GM18508 (cell line): ENCODE data around the gene NUDT13.
A peak's percentile ranks its signal among the peaks of the same experiment; 100 is the strongest.

Experiments
- ATAC-seq: cut with Tn5 transposase; IDR thresholded peaks from one replicate; pipeline ENCODE4 v1.9.1; 2021; ENCODE audit warnings: moderate number of reproducible peaks; ENCODE audit not compliant: insufficient read depth, unreplicated experiment

Gene NUDT13

DNA sequence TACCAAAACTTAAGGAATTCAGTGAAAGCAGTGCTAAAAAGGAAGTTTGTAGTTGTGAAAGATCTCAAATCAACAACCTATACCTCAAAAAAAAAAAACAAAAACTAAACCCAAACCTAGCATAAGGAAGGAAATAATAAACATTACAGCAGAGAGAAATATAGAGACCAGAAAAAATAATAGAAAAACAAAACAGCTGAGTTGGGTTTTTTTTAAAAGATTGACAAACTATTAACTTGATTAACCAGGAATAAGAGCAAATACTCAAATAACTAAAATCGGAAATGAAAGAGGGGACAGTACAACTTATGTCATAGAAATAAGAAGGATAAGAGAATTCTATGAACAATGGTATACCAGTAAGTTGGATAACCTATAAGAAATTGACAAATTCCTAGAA is 50.8 kb downstream of the NUDT13 start:
- ATAC-seq = no peak

DNA sequence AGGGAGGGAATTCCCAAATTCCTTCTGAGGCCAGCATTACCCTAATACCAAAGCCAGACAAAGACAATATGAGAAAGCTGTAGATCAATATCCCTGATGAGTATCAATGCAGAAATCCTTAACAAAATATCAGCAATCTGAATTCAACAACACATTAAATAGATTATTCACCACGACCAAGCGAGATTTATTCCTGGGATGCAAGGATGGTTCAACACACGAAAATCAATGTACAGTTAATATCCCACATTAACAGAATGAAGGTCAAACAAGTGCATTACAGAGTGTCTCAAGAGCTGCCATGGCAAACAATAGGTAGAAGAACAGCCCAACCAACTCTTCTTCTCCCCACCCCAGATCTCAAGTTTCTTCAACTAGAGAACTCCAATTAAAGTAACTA is 51.4 kb downstream of the NUDT13 start:
- ATAC-seq = no peak

DNA sequence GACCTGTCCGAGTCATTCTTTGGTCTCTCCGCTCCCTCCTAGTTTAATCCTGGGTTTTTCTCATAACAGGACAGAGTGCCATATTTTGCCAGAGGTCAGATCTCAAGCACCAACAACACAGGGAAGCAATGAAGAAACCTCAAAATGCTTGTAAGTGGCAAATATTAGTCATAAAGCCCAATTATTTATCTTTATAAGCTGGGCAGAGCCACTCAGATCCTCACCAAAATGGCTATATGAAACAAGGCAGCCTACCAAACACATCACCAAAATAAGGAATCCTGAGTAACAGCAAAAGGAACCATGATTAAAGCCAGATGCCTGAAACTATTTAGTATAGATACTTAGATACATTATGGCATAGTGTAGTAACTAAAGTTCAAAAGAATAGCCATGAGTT is 52.8 kb downstream of the NUDT13 start:
- ATAC-seq = no peak

DNA sequence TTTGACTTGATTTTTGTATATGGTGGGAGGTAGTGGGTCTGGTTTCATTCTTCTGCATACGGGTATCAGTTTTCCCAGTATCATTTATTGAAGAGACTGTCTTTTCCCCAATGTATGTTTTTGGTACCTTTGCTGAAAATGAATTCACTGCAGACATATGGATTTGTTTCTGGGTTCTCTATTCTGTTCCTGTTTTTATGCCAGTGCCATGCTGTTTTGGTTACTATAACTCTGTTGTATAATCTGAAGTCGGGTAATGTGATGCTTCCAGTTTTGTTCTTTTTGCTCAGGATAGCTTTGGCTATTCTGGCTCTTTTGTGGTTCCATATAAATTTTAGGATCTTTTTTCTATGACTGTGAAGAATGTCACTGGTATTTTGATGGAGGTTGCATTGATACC is 56.7 kb downstream of the NUDT13 start:
- no peak for ATAC-seq

DNA sequence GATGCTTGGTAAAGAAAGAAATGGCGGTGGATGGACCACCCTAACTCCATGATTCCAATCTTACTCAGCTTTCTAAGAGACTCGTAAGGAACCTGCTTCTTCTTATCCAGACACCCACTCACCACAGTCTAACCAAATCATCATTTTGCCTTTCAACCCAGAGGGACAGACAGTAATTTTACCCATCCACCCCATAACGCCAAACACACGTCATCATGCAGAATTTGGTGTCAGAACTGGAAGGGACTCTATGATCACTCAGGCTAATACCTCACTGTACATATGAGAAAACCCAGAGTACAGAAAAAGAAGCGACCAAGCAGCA is 57.2 kb downstream of the NUDT13 start:
- ATAC-seq = no peak

DNA sequence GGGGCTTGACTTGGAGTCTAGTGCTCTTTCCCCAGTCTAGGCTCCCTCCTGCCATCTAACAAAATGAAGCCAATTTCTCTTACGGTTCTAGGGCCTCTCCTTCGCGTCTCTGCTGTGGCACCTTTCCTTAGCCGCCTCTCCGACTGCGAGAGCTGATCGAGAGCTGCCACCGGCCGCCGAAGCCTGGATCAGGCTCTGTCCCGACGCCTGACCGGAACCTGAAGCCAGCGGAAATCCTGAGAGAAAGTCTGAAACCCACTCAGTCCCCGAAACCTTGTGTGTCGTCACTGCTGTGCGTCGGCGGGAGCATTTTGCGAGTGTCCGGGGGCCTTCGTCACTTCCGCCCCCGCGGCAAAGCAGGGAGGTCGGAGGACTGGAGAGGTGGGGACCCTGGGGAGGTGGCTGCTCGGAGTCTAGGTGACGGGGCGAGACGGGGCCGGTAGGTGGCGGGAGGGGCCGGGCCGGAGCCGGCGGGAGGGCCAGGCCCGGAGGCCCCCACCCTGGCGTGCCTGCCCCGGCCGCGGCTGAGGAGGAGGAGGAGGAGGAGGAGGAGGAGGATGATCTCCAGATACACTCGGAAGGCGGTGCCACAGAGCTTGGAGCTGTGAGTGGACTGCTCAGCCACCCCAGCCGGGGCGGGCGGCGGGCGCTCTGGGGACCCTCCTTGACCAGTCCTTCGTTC is 57.7 kb downstream of the NUDT13 start, which contains the start of the genes ECD and FAM149B1:
TSS of gene ECD (minus strand) at position 226 of the 682 bp plus-strand sequence. CDS start 4,071 bp downstream, outside the sequence.
TSS of gene FAM149B1 (plus strand) at position 337 of the 682 bp plus-strand sequence. CDS start at position 558, 221 bp downstream.
- peak; percentile 61 for ATAC-seq

DNA sequence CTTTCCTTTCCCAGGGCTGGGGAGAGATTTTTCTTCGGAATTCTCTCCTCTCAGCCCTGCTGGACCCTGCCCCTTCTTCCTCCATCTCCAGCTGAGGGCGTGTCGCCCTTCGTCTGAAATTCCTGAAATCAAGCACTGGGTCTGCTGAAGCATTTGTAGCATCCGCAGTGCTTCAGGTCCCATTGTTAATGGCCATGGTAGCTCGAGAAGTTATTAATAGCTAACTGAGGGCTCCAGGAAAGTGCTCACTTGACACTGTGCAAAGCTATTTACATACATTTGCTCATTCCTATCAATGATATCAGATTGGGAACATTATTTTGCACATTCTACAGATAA is 58.2 kb downstream of the NUDT13 start:
- ATAC-seq = no peak

DNA sequence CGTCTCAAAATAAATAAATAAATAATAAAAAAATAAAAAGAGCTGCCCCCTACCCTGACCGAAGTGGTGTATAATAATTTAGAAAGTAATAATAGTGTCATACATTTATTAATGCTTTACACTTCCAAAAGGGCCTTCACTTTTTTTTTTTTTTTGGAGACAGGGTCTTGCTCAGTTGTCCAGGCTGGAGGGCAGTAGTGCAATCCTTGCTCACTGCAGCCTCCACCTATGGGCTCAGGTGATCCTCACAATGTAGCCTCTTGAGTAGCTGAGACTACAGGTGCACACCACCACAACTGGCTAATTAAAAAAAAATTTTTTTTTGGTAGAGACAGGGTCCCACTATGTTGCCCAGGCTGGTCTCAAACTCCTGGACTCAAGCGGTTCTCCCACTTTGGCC is 59.1 kb downstream of the NUDT13 start:
- ATAC-seq = no peak

DNA sequence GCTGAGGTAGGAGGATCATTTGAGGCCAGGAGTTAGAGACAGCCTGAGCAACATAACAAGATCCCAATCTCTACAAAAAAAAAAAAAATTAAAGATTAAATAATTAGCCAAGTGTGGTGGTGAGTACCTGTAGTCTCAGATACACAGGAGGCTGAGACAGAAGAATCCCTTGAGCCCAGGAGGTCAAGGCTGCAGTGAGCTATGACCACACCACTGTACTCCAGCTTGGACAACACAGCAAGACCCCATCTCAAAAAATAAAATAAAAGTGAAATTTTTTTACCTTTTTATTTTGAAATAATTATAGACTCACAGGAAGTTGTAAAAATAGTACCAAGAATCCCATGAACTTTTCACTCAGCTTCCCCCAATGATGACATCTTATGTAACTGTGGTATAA is 62.6 kb downstream of the NUDT13 start:
- ATAC-seq = no peak

DNA sequence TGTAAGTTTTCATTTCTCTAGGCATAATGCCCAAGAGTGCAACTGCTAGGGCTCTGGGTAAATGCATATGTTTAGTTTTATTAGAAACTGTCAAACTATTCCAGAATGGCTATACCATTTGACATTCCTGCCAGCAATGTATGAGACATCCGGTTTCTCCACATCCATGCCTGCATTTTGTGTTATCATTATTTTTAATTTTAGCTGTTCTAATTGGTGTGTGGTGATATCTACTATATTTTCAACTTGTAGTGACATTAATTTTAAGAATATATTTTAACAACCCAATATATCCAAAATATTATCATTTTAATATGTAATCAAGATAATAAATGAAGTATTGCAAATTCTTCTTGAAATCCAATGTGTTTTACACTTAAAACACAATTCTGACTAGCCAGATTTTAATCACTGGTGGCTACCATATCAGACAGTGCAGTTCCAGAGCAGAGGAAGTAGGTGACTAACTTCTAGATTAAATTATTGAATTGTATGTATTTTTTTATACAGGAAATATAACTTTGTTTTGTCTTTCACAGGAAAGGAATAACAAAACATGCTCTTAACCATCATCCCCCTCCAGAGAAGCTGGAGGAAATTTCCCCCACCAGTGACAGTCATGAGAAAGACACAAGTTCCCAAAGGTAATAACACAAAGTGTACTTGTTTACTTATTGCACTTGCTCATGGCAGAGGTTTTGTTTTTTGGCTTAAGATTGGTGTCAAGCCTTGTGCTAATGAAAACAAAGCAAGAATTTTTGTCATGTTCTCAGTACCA is 64.1 kb downstream of the NUDT13 start:
- no peak for ATAC-seq
